Neural crest cell (in vitro differentiated cells): ENCODE measurements around the gene CBY2. TPM values are rescaled to one million over a fixed set of nuclear protein-coding genes. Genes with fewer than 3 reads are reported as not detected.

Source experiments
- DNase-seq: peaks from one replicate; pipeline ENCODE4 v3.0.0; 2021; ENCODE audit warnings: low read depth, mixed read lengths, low spot score
- H3K27ac Mint-ChIP-seq: one replicate; pipeline ENCODE4 v1.8.0; 2021; ENCODE audit warnings: mild to moderate bottlenecking, mixed read lengths; ENCODE audit not compliant: unreplicated experiment
- H3K27me3 Mint-ChIP-seq: 2 replicates; pipeline ENCODE4 v1.8.0; 2021; ENCODE audit warnings: low read depth, mild to moderate bottlenecking, mixed read lengths
- H3K36me3 Mint-ChIP-seq: 2 replicates; pipeline ENCODE4 v1.8.0; 2021; ENCODE audit warnings: low read depth, mild to moderate bottlenecking, mixed read lengths
- H3K4me1 Mint-ChIP-seq: 2 replicates; pipeline ENCODE4 v1.8.0; 2021; ENCODE audit warnings: mixed read lengths
- H3K4me3 Mint-ChIP-seq: one replicate; pipeline ENCODE4 v1.8.0; 2021; ENCODE audit warnings: mild to moderate bottlenecking, mixed read lengths
- H3K9me3 Mint-ChIP-seq: 2 replicates; pipeline ENCODE4 v1.8.0; 2021; ENCODE audit warnings: mixed read lengths
- CTCF ChIP-seq: fragments of 200-600 bp; sonication (generic); conservative IDR thresholded peaks from 2 replicates; pipeline ENCODE4 v1.5.0; 2021; ENCODE audit warnings: antibody characterized with exemption, mild to moderate bottlenecking
- total RNA-seq: library from RNA; stranded (reverse); gene quantifications from 2 replicates; pipeline ENCODE4 v1.2.1, GENCODE V29; 2021

The CBY2 gene
- total RNA-seq, 1 donor from 2014 or later: not detected

- Mint-ChIP-seq H3K9me3 (peaks cover 8% of the 10 kb centered on the region), H3K36me3 (no peaks in the 10 kb centered on the region), H3K4me3 (no peak overlapping the region), H3K27ac (no peak overlapping the region), H3K27me3 (no peaks in the 10 kb centered on the region), H3K4me1 (peaks cover 4% of the 10 kb centered on the region)
- DNase-seq: no peak
- TF ChIP-seq CTCF: no peak
These were observed 61.3 kb downstream of the CBY2 start for GRCh38 chr13:45763419-45763818.

Other genes starting within 250 kb of the CBY2 start
- gene COG3, start 237.4 kb upstream of the CBY2 start, total RNA-seq: 19.1 and 19.3 TPM in 2 replicates
- not detected in 2 replicates for gene ERICH6B, start 86.6 kb upstream of the CBY2 start, total RNA-seq
- 0.36 and 0.42 TPM in 2 replicates for gene SIAH3, start 149.4 kb downstream of the CBY2 start, total RNA-seq